A673 (cell line): ENCODE results near the gene COL9A3. TPM values are rescaled to one million over a fixed set of nuclear protein-coding genes. Genes with fewer than 3 reads are reported as not detected.
A peak's percentile ranks its signal among the peaks of the same experiment; 100 is the strongest.

Source experiments
- BruUV-seq: library from RNA; stranded (reverse); fragments of 400-500 nt; replicated peaks from 2 replicates; lab custom pipeline; 2021; lab: Mats Ljungman, UMichigan
- CTCF ChIA-PET: fragments of 300-600 bp; sonication (Branson Sonifier 250); formaldehyde crosslinking; loops from one replicate; lab custom pipeline; 2022; ENCODE audit warnings: antibody characterized with exemption; lab: Charles Lee
- POLR2A ChIA-PET: fragments of 300-600 bp; sonication (Branson Sonifier 250); formaldehyde crosslinking; loops from one replicate; lab custom pipeline; 2022; ENCODE audit warnings: antibody characterized with exemption; ENCODE audit not compliant: low non-redundant PET; lab: Charles Lee
- DNase-seq: peaks from one replicate; pipeline ENCODE4 v3.0.0-alpha.2; 2015; ENCODE audit warnings: low spot score
- H3K27ac ChIP-seq: fragments of 200-600 bp; sonication (generic); 2 replicates; pipeline ENCODE4 v1.5.1; 2016; ENCODE audit warnings: mixed run types, low read depth, mild to moderate bottlenecking, mixed read lengths, antibody characterized with exemption, low read length; ENCODE audit not compliant: poor library complexity, severe bottlenecking
- H3K27me3 ChIP-seq: fragments of 200-600 bp; sonication (generic); replicated peaks from 2 replicates; pipeline ENCODE4 v1.6.1; 2017; ENCODE audit warnings: mixed run types, low read depth, mild to moderate bottlenecking, mixed read lengths, antibody characterized with exemption, low read length; ENCODE audit not compliant: insufficient read depth, poor library complexity
- H3K36me3 ChIP-seq: fragments of 200-600 bp; sonication (generic); 2 replicates; pipeline ENCODE4 v1.6.1; 2016; ENCODE audit warnings: mixed run types, mild to moderate bottlenecking, mixed read lengths, antibody characterized with exemption, low read length; ENCODE audit not compliant: insufficient read depth, poor library complexity, severe bottlenecking
- H3K4me1 ChIP-seq: fragments of 200-600 bp; sonication (generic); 2 replicates; pipeline ENCODE4 v1.6.1; 2017; ENCODE audit warnings: mixed run types, mild to moderate bottlenecking, mixed read lengths, antibody characterized with exemption, low read length; ENCODE audit not compliant: insufficient read depth, poor library complexity, severe bottlenecking
- H3K4me3 ChIP-seq: fragments of 200-600 bp; sonication (generic); 2 replicates; pipeline ENCODE4 v1.5.1; 2016; ENCODE audit warnings: low read depth, mixed run types, mild to moderate bottlenecking, mixed read lengths, low read length; ENCODE audit not compliant: poor library complexity, severe bottlenecking
- H3K9me3 ChIP-seq: fragments of 200-600 bp; sonication (generic); 2 replicates; pipeline ENCODE4 v1.6.1; 2016; ENCODE audit warnings: mixed run types, low read depth, mild to moderate bottlenecking, mixed read lengths, antibody characterized with exemption, low read length; ENCODE audit not compliant: poor library complexity, severe bottlenecking
- CTCF ChIP-seq: fragments of 300-800, 200-600 bp; sonication (generic); conservative IDR thresholded peaks from 2 replicates; pipeline ENCODE4 v1.5.1; 2017; ENCODE audit warnings: low read depth, mild to moderate bottlenecking, antibody characterized with exemption, low read length, moderate library complexity, mixed read lengths
- EZH2 ChIP-seq: fragments of 200-600 bp; sonication (generic); IDR thresholded peaks from 2 replicates; pipeline ENCODE4 v1.6.1; 2017; ENCODE audit warnings: borderline replicate concordance, low read depth, mild to moderate bottlenecking, mixed read lengths, antibody characterized with exemption, low read length; ENCODE audit not compliant: poor library complexity, severe bottlenecking
- intact Hi-C: fragments of 100-400 bp; cut with micrococcal nuclease; formaldehyde crosslinking; loops from one replicate; pipeline ENCODE4 v1.10.0; 2022; ENCODE audit not compliant: unreplicated experiment
- total RNA-seq: library from RNA; stranded (reverse); gene quantifications from 2 replicates; pipeline ENCODE4 v1.2.3, GENCODE V29; 2021

COL9A3 gene
- total RNA-seq, 1 experiment from 2014 or later = 8.4 TPM

- CTCF ChIA-PET = interaction anchor here (0.6 to 2.2 kb wide), 17 partner anchors 9 to 405 kb away, joined by 3 to 9 read pairs (median 4); partner anchors contain the start of gene RPS21
- POLR2A ChIA-PET = no interaction called here
- no peaks in the 10 kb centered on the region for H3K9me3 ChIP-seq
- TF ChIP-seq CTCF (peak; percentile 100), EZH2 (no peak)
- H3K4me1 ChIP-seq = peaks cover 11% of the 10 kb centered on the region
- no peaks in the 10 kb centered on the region for H3K36me3 ChIP-seq
- H3K27me3 ChIP-seq = no peaks in the 10 kb centered on the region
- peak; percentile 97 for DNase-seq
- BruUV-seq = no TSS peak
- no peak overlapping the region for H3K4me3 ChIP-seq
- intact Hi-C loops = loop anchor here (1.0 to 5.0 kb wide), 3 partner anchors 123 to 379 kb away; no protein-coding TSS in a partner anchor
- H3K27ac ChIP-seq = no peak overlapping the region
These were observed 25.3 kb upstream of the COL9A3 start for GRCh38 chr20:62791301-62792181.

- H3K27ac ChIP-seq = no peak overlapping the region
- no peaks in the 10 kb centered on the region for H3K36me3 ChIP-seq
- TF ChIP-seq CTCF = no peak
- TF ChIP-seq EZH2 = no peak
- POLR2A ChIA-PET = no interaction called here
- no TSS peak for BruUV-seq
- H3K4me1 ChIP-seq = peaks cover 16% of the 10 kb centered on the region
- intact Hi-C loops = loop anchor here (5.0 kb wide), 1 partner anchor 380 kb away; no protein-coding TSS in a partner anchor
- CTCF ChIA-PET = interaction anchor here (0.6 to 2.2 kb wide), 8 partner anchors 10 to 406 kb away, joined by 3 to 9 read pairs (median 7); partner anchors contain the start of gene RPS21
- no peak overlapping the region for H3K4me3 ChIP-seq
- no peaks in the 10 kb centered on the region for H3K27me3 ChIP-seq
- no peaks in the 10 kb centered on the region for H3K9me3 ChIP-seq
- DNase-seq = no peak
These were observed 24.5 kb upstream of the COL9A3 start for GRCh38 chr20:62792182-62792939.
